Colon (tissue), 2 donors: ENCODE data around the gene RITA1.

Experiments
- FAIRE-seq: peaks from 2 replicates; lab custom pipeline; 2012; peaks lifted over from hg19 to GRCh38; lab: Jason Lieb, UNC
- donor health status: control.
- donor health status: control.

Gene RITA1

GRCh38 chr12:113179023-113179422 lies 6.5 kb upstream of the RITA1 start:
- FAIRE-seq = no peak

GRCh38 chr12:113180333-113180732 lies 5.2 kb upstream of the RITA1 start:
- no peak for FAIRE-seq

- no peak for FAIRE-seq
Measured at GRCh38 chr12:113181975-113182374, 3.5 kb upstream of the RITA1 start.

GRCh38 chr12:113183030-113183589 lies 2.4 kb upstream of the RITA1 start:
- FAIRE-seq = no peak

GRCh38 chr12:113184098-113184899 lies 1.2 kb upstream of the RITA1 start:
- no peak for FAIRE-seq

GRCh38 chr12:113184900-113185179 lies 681 bp upstream of the RITA1 start:
- no peak for FAIRE-seq

- FAIRE-seq = no peak
Measured at GRCh38 chr12:113186033-113186365, 478 bp downstream of the RITA1 start.

- FAIRE-seq = no peak
Measured at GRCh38 chr12:113186666-113187325, 1.3 kb downstream of the RITA1 start.

GRCh38 chr12:113189361-113189760 lies 3.8 kb downstream of the RITA1 start:
- FAIRE-seq = no peak

- no peak for FAIRE-seq
Measured at GRCh38 chr12:113190761-113191160, 5.2 kb downstream of the RITA1 start.

GRCh38 chr12:113191227-113191626 lies 5.7 kb downstream of the RITA1 start:
- FAIRE-seq = no peak

- no peak for FAIRE-seq
Measured at GRCh38 chr12:113194971-113195391, 9.5 kb downstream of the RITA1 start.

- no peak for FAIRE-seq
Measured at GRCh38 chr12:113195598-113195997, 10.1 kb downstream of the RITA1 start.

- no peak for FAIRE-seq
Measured at GRCh38 chr12:113196582-113196981, 11.1 kb downstream of the RITA1 start.

GRCh38 chr12:113196990-113197389 lies 11.5 kb downstream of the RITA1 start:
- FAIRE-seq = no peak

- FAIRE-seq = no peak
Measured at GRCh38 chr12:113197518-113198077, 12.1 kb downstream of the RITA1 start.

GRCh38 chr12:113198296-113198695 lies 12.8 kb downstream of the RITA1 start:
- FAIRE-seq = no peak

GRCh38 chr12:113200021-113200797 lies 14.7 kb downstream of the RITA1 start:
- no peak for FAIRE-seq

- no peak for FAIRE-seq
Measured at GRCh38 chr12:113201187-113202177, 16.0 kb downstream of the RITA1 start.

- FAIRE-seq = no peak
Measured at GRCh38 chr12:113202300-113203075, 17.0 kb downstream of the RITA1 start.
